Measurements from ENCODE around the gene SAMD7. TPM values are rescaled to one million over a fixed set of nuclear protein-coding genes. Genes with fewer than 3 reads are reported as not detected.

Gene SAMD7
- total RNA-seq, result not detected in 2 replicates

GRCh38 chr3:169911272-169911671 is at the start of gene SAMD7:
Gene SAMD7, plus strand, starts transcription at chr3:169911572. Its CDS starts 7,927 bp downstream, at chr3:169919499.
- no peak for DNase-seq (ENCODE audit: low read depth)
- no peak for TF ChIP-seq CTCF (IDR thresholded peaks at IDR 0.05; ENCODE audit: insufficient read depth, low read length, poor library complexity, severe bottlenecking)
- Histone ChIP-seq H3K36me3 (ENCODE audit: control insufficient read depth, insufficient read depth, low read length) (no peaks in the 10 kb centered on the region), H3K27me3 (ENCODE audit: control insufficient read depth, insufficient read depth, low read length) (no peaks in the 10 kb centered on the region), H3K4me3 (ENCODE audit: low read depth, low read length) (no peak within 1 kb of the TSS)

GRCh38 chr3:169861871-169862270 is 49.5 kb upstream of the SAMD7 start:
- Histone ChIP-seq H3K4me3 (ENCODE audit: low read depth, low read length) (no peak overlapping the region), H3K27me3 (ENCODE audit: control insufficient read depth, insufficient read depth, low read length) (no peaks in the 10 kb centered on the region), H3K36me3 (ENCODE audit: control insufficient read depth, insufficient read depth, low read length) (no peaks in the 10 kb centered on the region)
- DNase-seq (ENCODE audit: low read depth), result no peak
- TF ChIP-seq CTCF (IDR thresholded peaks at IDR 0.05; ENCODE audit: insufficient read depth, low read length, poor library complexity, severe bottlenecking), result no peak

GRCh38 chr3:169863458-169863899 is 47.9 kb upstream of the SAMD7 start:
- Histone ChIP-seq H3K4me3 (ENCODE audit: low read depth, low read length) (no peak overlapping the region), H3K36me3 (ENCODE audit: control insufficient read depth, insufficient read depth, low read length) (no peaks in the 10 kb centered on the region), H3K27me3 (ENCODE audit: control insufficient read depth, insufficient read depth, low read length) (no peaks in the 10 kb centered on the region)
- TF ChIP-seq CTCF (IDR thresholded peaks at IDR 0.05; ENCODE audit: insufficient read depth, low read length, poor library complexity, severe bottlenecking), result peak; percentile 89
- DNase-seq (ENCODE audit: low read depth), result no peak

GRCh38 chr3:169864270-169864669 is 47.1 kb upstream of the SAMD7 start:
- no peak for TF ChIP-seq CTCF (IDR thresholded peaks at IDR 0.05; ENCODE audit: insufficient read depth, low read length, poor library complexity, severe bottlenecking)
- no peaks in the 10 kb centered on the region for H3K36me3 ChIP-seq (ENCODE audit: control insufficient read depth, insufficient read depth, low read length)
- H3K4me3 ChIP-seq (ENCODE audit: low read depth, low read length), result no peak overlapping the region

GRCh38 chr3:169865176-169865767 is 46.1 kb upstream of the SAMD7 start:
- H3K27me3 ChIP-seq (ENCODE audit: control insufficient read depth, insufficient read depth, low read length), result no peaks in the 10 kb centered on the region
- no peak for TF ChIP-seq CTCF (IDR thresholded peaks at IDR 0.05; ENCODE audit: insufficient read depth, low read length, poor library complexity, severe bottlenecking)
- H3K4me3 ChIP-seq (ENCODE audit: low read depth, low read length), result no peak overlapping the region
- no peaks in the 10 kb centered on the region for H3K36me3 ChIP-seq (ENCODE audit: control insufficient read depth, insufficient read depth, low read length)
- DNase-seq (ENCODE audit: low read depth), result no peak

More at GRCh38 chr3:169864270-169864669, 47.1 kb upstream of the SAMD7 start:
- H3K27me3 ChIP-seq (ENCODE audit: control insufficient read depth, insufficient read depth, low read length), result no peaks in the 10 kb centered on the region
- DNase-seq (ENCODE audit: low read depth), result no peak

Measured in kidney epithelial cell (primary cell).